Activated B cell treated with CpG ODN at 0.5 μM for 24 hours (primary cell): Measurements from ENCODE around the gene PLEKHA7. TPM values are rescaled to one million over a fixed set of nuclear protein-coding genes. Genes with fewer than 3 reads are reported as not detected.

Source experiments
- ATAC-seq: fragments of 200-7000 bp; cut with Tn5 transposase; one replicate; pipeline ENCODE4 v1.10.0; 2021; ENCODE audit warnings: low read depth, mild to moderate bottlenecking, moderate library complexity
- CTCF ChIA-PET: fragments of 350-600 bp; sonication (Branson Sonifier 250); formaldehyde crosslinking; loops from one replicate; lab custom pipeline; 2021; ENCODE audit warnings: antibody characterized with exemption; lab: Charles Lee
- POLR2A ChIA-PET: fragments of 350-600 bp; sonication (Branson Sonifier 250); formaldehyde crosslinking; loops from one replicate; lab custom pipeline; 2021; ENCODE audit warnings: antibody characterized with exemption; lab: Charles Lee
- DNase-seq: peaks from one replicate; pipeline ENCODE4 v3.0.0; 2022
- H3K27ac Mint-ChIP-seq: one replicate; pipeline ENCODE4 v1.8.0; 2020; ENCODE audit warnings: mixed read lengths
- H3K27me3 Mint-ChIP-seq: one replicate; pipeline ENCODE4 v1.8.0; 2021; ENCODE audit warnings: mixed read lengths
- H3K36me3 Mint-ChIP-seq: one replicate; pipeline ENCODE4 v1.8.0; 2021; ENCODE audit warnings: low read depth, mixed read lengths
- H3K4me1 Mint-ChIP-seq: one replicate; pipeline ENCODE4 v1.8.0; 2021; ENCODE audit warnings: mixed read lengths
- H3K4me3 Mint-ChIP-seq: one replicate; pipeline ENCODE4 v1.8.0; 2020; ENCODE audit warnings: mild to moderate bottlenecking, mixed read lengths
- H3K9me3 Mint-ChIP-seq: one replicate; pipeline ENCODE4 v1.8.0; 2020; ENCODE audit warnings: mixed read lengths
- intact Hi-C: fragments of 100-400 bp; cut with micrococcal nuclease; formaldehyde crosslinking; loops from one replicate; pipeline ENCODE4 v1.15.1; 2024
- total RNA-seq: library from RNA; stranded (reverse); gene quantifications from 2 replicates; pipeline ENCODE4 v1.2.3, GENCODE V29; 2022
- TF ChIP-seq, protein P1 (sequence below): fragments of 200-600 bp; IDR thresholded peaks from one replicate; pipeline ENCODE4 v1.8.0; 2022; ENCODE audit warnings: antibody characterized with exemption, mild to moderate bottlenecking

PLEKHA7 gene
- total RNA-seq, 1 donor from 2014 or later = 4.9 TPM

GRCh38 chr11:17005646-17006045, 8.6 kb downstream of the PLEKHA7 start:
- Mint-ChIP-seq H3K27ac (no peak overlapping the region), H3K4me3 (no peak overlapping the region), H3K36me3 (no peaks in the 10 kb centered on the region), H3K4me1 (no peaks in the 10 kb centered on the region), H3K9me3 (no peaks in the 10 kb centered on the region), H3K27me3 (no peaks in the 10 kb centered on the region)
- TF ChIP-seq, protein P1, sequence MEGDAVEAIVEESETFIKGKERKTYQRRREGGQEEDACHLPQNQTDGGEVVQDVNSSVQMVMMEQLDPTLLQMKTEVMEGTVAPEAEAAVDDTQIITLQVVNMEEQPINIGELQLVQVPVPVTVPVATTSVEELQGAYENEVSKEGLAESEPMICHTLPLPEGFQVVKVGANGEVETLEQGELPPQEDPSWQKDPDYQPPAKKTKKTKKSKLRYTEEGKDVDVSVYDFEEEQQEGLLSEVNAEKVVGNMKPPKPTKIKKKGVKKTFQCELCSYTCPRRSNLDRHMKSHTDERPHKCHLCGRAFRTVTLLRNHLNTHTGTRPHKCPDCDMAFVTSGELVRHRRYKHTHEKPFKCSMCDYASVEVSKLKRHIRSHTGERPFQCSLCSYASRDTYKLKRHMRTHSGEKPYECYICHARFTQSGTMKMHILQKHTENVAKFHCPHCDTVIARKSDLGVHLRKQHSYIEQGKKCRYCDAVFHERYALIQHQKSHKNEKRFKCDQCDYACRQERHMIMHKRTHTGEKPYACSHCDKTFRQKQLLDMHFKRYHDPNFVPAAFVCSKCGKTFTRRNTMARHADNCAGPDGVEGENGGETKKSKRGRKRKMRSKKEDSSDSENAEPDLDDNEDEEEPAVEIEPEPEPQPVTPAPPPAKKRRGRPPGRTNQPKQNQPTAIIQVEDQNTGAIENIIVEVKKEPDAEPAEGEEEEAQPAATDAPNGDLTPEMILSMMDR = no peak
- ChIA-PET CTCF (no interaction called here), POLR2A (interaction anchor here (0.6 kb wide), 1 partner anchor 138 kb away, joined by 3 read pairs; no protein-coding TSS in a partner anchor)
- DNase-seq (no peak), ATAC-seq (no peak)
- intact Hi-C loops = no loop called here

DNA sequence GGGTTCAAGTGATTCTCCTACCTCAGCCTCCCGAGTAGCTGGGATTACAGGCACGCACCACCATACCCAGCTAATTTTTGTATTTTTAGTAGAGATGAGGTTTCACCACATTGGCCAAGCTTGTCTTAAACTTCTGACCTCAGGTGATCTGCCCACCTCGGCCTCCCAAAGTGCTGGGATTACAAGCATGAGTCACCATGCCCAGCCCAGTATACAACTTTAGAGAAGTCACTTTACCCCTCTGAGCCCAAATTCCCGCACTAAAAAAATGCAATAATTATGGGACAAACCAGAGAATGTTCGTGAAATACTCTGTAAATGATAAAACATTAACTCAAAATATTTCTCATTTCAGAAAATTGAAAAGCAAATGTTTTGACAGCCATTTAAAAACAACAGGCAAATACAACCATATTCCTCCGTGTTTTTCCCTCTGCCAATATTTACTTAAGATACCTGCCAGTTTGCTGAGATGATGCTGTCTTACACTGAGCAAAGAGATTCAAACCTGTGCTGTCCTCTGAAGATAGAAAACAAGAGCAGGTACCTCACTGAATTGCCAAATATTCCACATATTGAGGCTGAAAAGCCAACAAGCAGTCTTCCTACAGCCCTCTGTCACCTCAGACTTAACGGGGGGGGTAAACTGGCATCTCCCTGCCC, 9.6 kb downstream of the PLEKHA7 start:
- intact Hi-C loops = no loop called here
- DNase-seq = no peak
- H3K4me1 Mint-ChIP-seq = no peaks in the 10 kb centered on the region
- H3K27me3 Mint-ChIP-seq = no peaks in the 10 kb centered on the region
- CTCF ChIA-PET = no interaction called here
- POLR2A ChIA-PET = no interaction called here
- TF ChIP-seq, protein P1 = no peak
- no peaks in the 10 kb centered on the region for H3K9me3 Mint-ChIP-seq
- H3K4me3 Mint-ChIP-seq = no peak overlapping the region
- ATAC-seq = no peak
- H3K36me3 Mint-ChIP-seq = no peaks in the 10 kb centered on the region
- H3K27ac Mint-ChIP-seq = no peak overlapping the region

DNA sequence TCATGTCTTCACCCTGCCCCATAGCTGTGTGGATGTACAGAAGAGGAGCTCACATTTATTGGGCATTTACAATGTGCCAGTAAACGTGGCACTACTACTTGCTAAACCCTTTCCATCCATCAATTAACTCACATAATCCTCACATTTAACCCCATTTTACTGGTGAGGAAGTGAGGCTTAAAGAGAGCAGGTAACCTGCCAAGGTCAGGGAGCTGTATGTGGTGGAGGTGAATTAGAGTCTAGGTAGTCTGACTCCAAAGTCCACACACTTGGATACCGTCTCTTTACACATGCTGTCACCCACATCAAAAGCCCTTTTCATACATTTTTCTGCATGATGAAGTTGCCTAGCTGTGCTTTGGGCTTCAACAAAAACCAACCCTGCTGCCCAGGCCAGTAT, 10.8 kb downstream of the PLEKHA7 start:
- Mint-ChIP-seq H3K36me3 (no peaks in the 10 kb centered on the region), H3K9me3 (no peaks in the 10 kb centered on the region), H3K4me1 (no peaks in the 10 kb centered on the region), H3K4me3 (no peak overlapping the region), H3K27ac (no peak overlapping the region), H3K27me3 (no peaks in the 10 kb centered on the region)
- POLR2A ChIA-PET = no interaction called here
- CTCF ChIA-PET = no interaction called here
- intact Hi-C loops = no loop called here
- TF ChIP-seq, protein P1 = no peak
- DNase-seq (no peak), ATAC-seq (no peak)

- DNase-seq = no peak
- TF ChIP-seq, protein P1 = no peak
- no peak for ATAC-seq
- POLR2A ChIA-PET = no interaction called here
- Mint-ChIP-seq H3K27ac (no peak overlapping the region), H3K4me1 (no peaks in the 10 kb centered on the region), H3K36me3 (no peaks in the 10 kb centered on the region), H3K9me3 (no peaks in the 10 kb centered on the region), H3K4me3 (no peak overlapping the region), H3K27me3 (no peaks in the 10 kb centered on the region)
- CTCF ChIA-PET = no interaction called here
- intact Hi-C loops = no loop called here
Measured at GRCh38 chr11:17002543-17002942, 11.7 kb downstream of the PLEKHA7 start.

DNA sequence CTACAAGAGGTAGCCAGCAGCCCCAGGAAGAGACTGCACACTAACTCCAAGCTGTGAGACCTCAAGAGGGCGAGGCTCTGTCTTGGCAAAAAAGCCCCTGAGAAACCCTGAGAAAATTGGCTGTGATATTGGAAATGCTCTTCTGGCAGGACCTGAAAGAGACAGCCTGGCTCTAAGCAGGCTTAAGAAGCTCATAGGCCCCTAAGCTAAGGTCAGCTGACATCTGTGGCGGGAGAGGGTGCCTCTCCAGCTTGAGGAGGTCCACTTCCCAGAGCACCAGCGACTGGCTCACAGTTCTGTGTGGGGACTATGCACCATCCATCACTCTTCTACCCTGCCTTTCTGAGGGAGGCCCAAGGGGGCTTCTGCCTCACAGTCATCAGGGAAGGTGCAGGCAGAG, 12.4 kb downstream of the PLEKHA7 start:
- H3K9me3 Mint-ChIP-seq = no peaks in the 10 kb centered on the region
- no peak overlapping the region for H3K4me3 Mint-ChIP-seq
- no peak overlapping the region for H3K27ac Mint-ChIP-seq
- POLR2A ChIA-PET = no interaction called here
- H3K4me1 Mint-ChIP-seq = no peaks in the 10 kb centered on the region
- H3K36me3 Mint-ChIP-seq = no peaks in the 10 kb centered on the region
- H3K27me3 Mint-ChIP-seq = no peaks in the 10 kb centered on the region
- ATAC-seq (no peak), DNase-seq (no peak)
- CTCF ChIA-PET = no interaction called here
- TF ChIP-seq, protein P1 = no peak
- intact Hi-C loops = no loop called here
